Cardiac fibroblast (primary cell): Measurements from ENCODE around the gene DIS3L.

Source experiments
- DNase-seq, 2 donors: peaks; one replicate each; pipeline versions ENCODE4 v3.0.0 to v3.0.0-alpha.2; 2010; ENCODE audit warnings: low read depth in 2 of 2
- H3K4me3 ChIP-seq, 2 donors: replicated peaks in 1 of 2; 1 replicate in 1 of 2; 2 replicates in 1 of 2; pipeline ENCODE4 v1.5.1; 2011; ENCODE audit warnings: low read depth in 2 of 2, low read length in 2 of 2, mild to moderate bottlenecking in 2 of 2, moderate library complexity in 1 of 2
- CTCF ChIP-seq: IDR thresholded peaks from one replicate; pipeline ENCODE4 v1.5.1; 2011; ENCODE audit warnings: low read depth, mild to moderate bottlenecking, low read length, inconsistent platforms

Gene DIS3L

GRCh38 chr15:66290007-66290406 lies 3.4 kb upstream of the DIS3L start:
- TF ChIP-seq CTCF, result no peak
- H3K4me3 ChIP-seq, result no peak overlapping the region
- DNase-seq, result no peak

DNA sequence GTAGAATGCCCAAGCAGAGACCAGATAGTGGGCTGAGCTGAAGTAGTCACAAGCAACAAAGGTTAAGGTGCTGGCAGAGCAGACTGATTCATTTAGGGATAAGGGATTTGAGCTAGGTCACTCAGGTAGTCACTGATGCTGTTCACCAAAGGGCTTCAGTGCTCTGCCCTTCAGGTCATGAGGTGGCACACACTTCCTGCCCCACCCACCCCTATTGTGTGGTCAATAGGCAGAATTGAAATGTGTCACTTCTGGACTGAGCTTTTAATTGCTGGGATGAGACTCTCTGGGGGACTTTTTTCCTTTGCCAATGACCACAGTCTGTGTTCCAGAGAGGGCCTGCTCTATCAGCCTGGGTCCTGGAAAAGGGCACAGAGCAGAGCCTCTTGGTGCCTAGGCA lies 2.9 kb upstream of the DIS3L start:
- TF ChIP-seq CTCF, result no peak
- no peak for DNase-seq
- H3K4me3 ChIP-seq, result no peak overlapping the region

DNA sequence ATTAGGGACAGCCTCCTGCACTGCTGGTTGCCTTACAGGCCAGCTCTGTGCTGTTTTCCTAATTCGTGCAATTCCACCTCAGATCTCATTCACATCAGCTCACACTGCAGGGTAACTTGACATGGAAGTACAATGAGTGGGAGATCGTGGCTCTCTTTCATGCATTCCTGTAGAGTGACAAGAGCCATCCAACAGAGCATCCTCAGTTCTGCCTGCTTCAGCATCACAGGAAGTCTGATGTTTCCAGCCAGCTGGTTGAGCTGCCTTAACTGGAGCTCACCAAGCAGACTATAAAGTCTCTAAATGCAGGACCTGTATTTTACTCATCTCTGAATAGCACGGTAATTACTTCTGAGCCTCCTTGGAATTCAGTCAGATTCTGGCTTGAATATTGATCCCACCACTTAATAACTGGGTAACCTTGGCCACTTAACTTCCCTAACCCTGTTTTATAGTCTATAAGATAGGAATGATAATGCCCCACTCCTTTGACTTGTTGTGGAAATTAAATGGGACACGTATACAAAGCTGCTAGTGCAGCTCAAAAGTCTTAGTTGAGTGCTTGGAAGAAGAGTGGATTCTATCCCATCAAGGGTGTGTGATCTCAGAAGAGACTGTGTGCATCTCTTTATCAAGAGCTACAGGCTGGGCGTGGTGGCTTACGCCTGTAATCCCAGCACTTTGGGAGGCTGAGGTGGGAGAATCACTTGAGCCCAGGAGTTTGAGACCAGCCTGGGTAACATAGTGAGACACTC lies 1.4 kb upstream of the DIS3L start:
- TF ChIP-seq CTCF, result no peak
- H3K4me3 ChIP-seq, result no peak overlapping the region
- DNase-seq, result no peak

DNA sequence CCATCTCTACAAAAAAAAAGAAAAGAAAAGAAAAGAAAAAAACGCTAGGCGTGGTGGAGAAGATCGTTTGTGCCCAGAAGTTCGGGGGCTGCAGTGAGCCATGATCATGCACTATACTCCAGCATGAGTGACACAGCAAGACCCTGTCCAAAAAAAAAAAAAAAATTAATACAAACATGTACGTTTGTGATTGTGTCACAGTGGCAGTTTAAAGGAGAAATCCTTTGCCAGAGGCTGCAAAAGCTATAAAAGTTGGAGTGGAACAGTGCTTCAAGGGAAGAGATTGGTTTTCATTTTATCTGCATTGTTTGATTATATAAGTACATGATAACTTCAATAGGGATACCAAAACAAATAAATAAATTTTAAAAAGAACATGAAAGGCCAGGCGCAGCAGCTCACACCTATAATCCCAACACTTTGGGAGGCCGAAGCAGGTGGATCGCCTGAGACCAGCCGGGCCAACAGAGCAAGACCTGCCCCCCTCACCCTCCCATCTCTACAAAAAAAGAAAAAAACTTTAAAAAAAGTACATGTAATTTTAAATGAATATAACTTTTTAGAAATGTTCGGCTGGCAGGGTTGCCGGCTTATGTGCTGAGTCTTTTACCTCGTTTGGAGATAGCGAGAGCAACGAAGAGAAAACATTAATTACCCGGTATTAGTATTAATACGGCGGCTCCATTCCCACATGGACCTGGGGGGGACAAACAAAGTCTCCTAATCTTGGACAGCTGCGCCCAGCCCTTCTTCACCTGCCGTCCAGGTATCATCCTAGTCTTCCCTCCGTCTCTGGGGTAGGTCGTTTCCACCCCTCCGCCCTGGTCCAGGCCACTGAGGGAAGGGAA lies 573 bp upstream of the DIS3L start:
- TF ChIP-seq CTCF, result no peak
- no peak for DNase-seq
- peak overlapping the region; percentile 56 to 59 for H3K4me3 ChIP-seq

DNA sequence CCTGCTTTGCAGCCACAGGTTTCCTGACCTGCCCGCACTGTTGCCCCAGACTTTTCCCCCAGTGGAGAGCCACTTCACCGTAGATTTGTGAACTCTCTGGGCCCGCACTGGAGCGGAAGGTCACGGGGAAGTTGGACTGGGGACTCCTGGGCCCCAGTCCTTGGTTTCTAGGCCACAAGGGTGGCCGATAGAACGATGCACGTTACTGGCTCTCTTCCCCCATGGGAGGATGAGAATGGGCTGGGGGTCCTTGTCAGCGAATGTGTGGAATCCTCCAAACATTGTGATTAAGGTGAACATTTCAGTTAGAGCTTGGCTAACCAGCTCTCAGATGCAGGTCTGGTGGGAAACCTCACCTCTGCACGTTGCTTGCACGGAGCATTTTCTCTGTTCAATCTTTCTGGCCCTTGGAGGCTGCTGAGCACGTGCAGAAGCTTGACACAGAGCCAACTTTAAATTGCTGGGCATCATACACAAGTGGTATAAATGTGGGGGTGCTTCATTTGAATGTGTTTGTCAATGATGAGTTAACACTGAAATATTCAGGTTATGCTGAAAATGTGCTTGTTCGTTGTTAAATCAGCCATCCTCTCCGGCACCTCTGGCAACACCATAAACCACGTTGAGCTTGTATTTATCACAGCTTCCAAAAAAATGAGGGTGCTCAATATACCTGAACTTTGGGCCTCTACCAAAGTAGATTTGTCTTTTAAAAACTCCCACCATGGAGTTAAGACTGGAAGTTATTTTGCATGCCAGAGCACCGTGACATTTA lies 976 bp downstream of the DIS3L start:
- peak; percentile 79 to 81 for DNase-seq
- no peak for TF ChIP-seq CTCF
- peak overlapping the region; percentile 51 to 59 for H3K4me3 ChIP-seq

- no peak for DNase-seq
- no peak for TF ChIP-seq CTCF
- no peak overlapping the region for H3K4me3 ChIP-seq
Measured at GRCh38 chr15:66294932-66295235, 1.5 kb downstream of the DIS3L start.
